ENCODE results near the gene TARBP1. TPM values are rescaled to one million over a fixed set of nuclear protein-coding genes. Genes with fewer than 3 reads are reported as not detected.

Gene TARBP1
- total RNA-seq, 1 donor, result 20.3 TPM

DNA sequence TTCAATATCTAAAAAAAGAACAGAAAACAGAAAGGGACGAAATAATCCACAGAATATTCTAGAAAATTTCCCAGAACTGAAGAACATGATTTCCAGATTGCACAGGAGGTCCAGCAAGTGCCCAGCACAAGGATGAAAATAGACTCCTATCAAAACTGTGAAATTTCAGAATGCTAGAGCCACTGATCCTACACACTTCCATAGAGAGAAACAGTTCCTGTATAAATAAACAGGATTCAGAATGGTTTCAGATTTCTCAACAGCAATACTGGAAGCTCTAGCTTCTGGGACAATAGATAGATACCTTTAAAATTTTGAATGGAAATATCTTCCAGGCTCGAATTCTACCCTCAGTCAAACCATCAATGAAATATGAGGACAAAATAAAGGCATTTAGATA, 4.6 kb downstream of the TARBP1 start:
- no peak for DNase-seq (ENCODE audit: low read depth)

DNA sequence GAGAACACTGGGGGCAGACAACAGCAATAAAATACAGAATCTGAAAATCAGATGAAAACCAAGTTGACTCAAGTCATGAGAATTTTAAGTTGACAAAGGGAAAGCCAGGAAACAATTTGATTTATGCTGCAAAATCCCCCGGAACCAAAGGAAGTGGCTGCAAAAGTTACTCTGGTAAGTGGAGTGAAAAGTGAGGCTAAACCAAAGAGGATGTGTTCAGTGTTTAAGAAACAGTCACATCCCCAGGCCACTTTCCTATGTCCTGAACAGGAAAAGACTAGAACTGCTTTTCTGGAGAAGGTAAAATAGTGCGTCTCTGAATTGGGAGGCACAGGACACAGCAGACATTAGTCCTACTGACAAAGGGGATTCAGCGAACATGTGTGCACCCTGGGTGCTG, 5.9 kb downstream of the TARBP1 start:
- TF ChIP-seq, protein P1, sequence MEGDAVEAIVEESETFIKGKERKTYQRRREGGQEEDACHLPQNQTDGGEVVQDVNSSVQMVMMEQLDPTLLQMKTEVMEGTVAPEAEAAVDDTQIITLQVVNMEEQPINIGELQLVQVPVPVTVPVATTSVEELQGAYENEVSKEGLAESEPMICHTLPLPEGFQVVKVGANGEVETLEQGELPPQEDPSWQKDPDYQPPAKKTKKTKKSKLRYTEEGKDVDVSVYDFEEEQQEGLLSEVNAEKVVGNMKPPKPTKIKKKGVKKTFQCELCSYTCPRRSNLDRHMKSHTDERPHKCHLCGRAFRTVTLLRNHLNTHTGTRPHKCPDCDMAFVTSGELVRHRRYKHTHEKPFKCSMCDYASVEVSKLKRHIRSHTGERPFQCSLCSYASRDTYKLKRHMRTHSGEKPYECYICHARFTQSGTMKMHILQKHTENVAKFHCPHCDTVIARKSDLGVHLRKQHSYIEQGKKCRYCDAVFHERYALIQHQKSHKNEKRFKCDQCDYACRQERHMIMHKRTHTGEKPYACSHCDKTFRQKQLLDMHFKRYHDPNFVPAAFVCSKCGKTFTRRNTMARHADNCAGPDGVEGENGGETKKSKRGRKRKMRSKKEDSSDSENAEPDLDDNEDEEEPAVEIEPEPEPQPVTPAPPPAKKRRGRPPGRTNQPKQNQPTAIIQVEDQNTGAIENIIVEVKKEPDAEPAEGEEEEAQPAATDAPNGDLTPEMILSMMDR (IDR thresholded peaks at IDR 0.05; ENCODE audit: insufficient read depth, low read depth, low read length), result no peak
- DNase-seq (ENCODE audit: low read depth), result no peak

More for the DNA sequence above, 4.6 kb downstream of the TARBP1 start:
- TF ChIP-seq, protein P1 (IDR thresholded peaks at IDR 0.05; ENCODE audit: insufficient read depth, low read depth, low read length), result no peak
- no peak overlapping the region for H3K4me3 ChIP-seq (ENCODE audit: low read depth, low read length)

DNA sequence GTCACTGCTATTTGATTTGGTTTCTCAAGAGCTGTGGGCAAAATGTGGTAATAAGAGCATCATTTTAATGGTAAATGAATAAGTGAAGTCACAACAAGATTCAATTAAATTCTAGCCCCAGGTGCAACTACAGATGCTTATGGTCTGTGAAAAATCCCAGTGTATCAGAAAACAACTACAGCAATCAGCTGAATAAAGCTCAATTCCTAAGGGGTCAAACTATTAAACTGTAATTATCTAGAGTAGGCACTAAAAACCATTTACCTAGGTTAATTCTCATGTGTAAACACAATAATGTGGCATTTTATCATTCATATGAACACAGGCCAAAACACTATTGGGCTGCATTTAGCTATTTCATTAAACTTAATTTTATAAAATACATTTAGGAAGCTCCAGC, 9.6 kb downstream of the TARBP1 start:
- DNase-seq (ENCODE audit: low read depth), result no peak
- TF ChIP-seq, protein P1 (IDR thresholded peaks at IDR 0.05; ENCODE audit: insufficient read depth, low read depth, low read length), result no peak
- H3K4me3 ChIP-seq (ENCODE audit: low read depth, low read length), result no peak overlapping the region

More for the DNA sequence above, 5.9 kb downstream of the TARBP1 start:
- H3K4me3 ChIP-seq (ENCODE audit: low read depth, low read length), result no peak overlapping the region

DNA sequence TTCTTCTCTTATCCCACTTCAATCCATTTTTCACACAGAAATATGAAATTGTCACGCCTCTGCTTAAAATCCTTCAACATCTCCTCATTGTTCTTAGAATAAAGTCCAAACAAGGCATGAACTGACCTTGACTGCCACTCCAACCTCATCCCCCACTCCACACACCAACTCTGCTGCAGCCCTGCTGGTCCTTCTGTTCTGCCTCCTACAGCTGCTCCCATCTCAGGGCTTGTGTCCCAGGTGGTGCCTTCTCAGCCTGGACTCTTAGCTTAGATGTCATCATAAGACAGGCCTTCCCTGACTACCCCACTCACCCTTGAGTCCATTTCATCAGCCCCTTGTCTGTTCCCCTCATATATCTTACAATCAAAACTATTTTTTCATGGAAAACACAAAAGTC, 10.4 kb downstream of the TARBP1 start:
- no peak for DNase-seq (ENCODE audit: low read depth)
- TF ChIP-seq, protein P1 (IDR thresholded peaks at IDR 0.05; ENCODE audit: insufficient read depth, low read depth, low read length), result no peak
- H3K4me3 ChIP-seq (ENCODE audit: low read depth, low read length), result no peak overlapping the region

DNA sequence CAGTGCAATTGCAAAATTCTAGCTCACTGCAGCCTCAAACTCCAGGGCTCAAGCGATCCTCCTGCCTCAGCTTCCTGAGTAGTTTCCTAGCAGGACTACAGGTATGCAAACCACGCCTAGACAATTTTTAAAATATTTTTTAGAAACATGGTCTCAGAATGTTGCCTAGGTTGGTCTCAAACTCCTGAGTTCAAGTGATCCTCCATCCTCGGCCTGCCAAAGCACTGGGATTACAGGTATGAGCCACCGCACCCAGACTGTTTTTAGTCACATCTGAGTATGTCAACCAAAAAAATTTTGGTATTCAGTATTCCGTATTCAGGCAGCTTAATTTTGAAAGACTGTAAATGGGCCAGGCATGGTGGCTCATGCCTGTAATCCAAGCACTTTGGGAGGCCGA, 11.2 kb downstream of the TARBP1 start:
- TF ChIP-seq, protein P1 (IDR thresholded peaks at IDR 0.05; ENCODE audit: insufficient read depth, low read depth, low read length), result no peak
- no peak overlapping the region for H3K4me3 ChIP-seq (ENCODE audit: low read depth, low read length)
- no peak for DNase-seq (ENCODE audit: low read depth)

DNA sequence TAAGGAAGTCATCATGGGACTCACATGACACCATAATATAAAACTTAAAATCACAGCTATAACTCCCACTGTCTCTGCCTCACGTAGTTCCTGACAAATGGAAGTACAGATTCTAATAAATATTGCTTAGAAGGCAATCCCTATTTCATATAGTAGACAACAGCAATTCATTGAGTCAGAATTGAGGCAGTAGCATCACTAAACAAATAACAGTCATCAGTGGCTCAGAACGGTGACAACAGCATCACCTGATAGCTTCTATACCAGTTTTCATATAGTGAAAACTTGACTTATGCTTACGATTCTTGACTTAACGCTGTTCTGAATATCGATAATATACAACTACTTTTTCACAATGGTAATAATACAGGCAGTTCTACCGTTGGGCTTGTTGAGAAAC, 12.0 kb downstream of the TARBP1 start:
- H3K4me3 ChIP-seq (ENCODE audit: low read depth, low read length), result no peak overlapping the region
- TF ChIP-seq, protein P1 (IDR thresholded peaks at IDR 0.05; ENCODE audit: insufficient read depth, low read depth, low read length), result no peak
- no peak for DNase-seq (ENCODE audit: low read depth)

DNA sequence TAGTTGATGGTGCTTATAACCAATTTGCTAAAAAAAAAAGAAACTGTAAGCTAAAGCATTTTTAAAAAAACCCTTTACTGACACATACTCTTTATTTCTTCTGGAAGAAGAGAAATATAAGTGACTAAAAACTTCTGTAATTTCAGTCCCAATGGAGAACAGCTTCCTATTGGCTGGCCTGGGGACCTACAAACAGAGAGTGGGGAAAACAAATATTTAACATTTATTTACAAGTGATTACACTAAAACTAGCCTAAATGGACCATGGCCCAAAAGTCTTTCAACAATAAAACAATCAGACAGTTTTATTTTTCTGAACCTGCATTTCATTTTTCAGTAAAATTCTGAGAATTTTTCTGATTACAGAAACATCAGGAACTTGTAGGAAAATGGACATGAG, 15.2 kb downstream of the TARBP1 start:
- TF ChIP-seq, protein P1 (IDR thresholded peaks at IDR 0.05; ENCODE audit: insufficient read depth, low read depth, low read length), result no peak
- no peak overlapping the region for H3K4me3 ChIP-seq (ENCODE audit: low read depth, low read length)
- DNase-seq (ENCODE audit: low read depth), result no peak

All from fibroblast of villous mesenchyme (primary cell).